B cell (primary cell): Measurements from ENCODE around the gene SPINT3. TPM values are rescaled to one million over a fixed set of nuclear protein-coding genes. Genes with fewer than 3 reads are reported as not detected.

Experiments used
- ATAC-seq: fragments of 200-7000 bp; cut with Tn5 transposase; one replicate; pipeline ENCODE4 v1.10.0; 2021; ENCODE audit warnings: low read depth, mild to moderate bottlenecking, moderate number of reproducible peaks, moderate library complexity
- CTCF ChIA-PET: fragments of 350-600 bp; sonication (Branson Sonifier 250); formaldehyde crosslinking; loops from one replicate; lab custom pipeline; 2021; ENCODE audit warnings: antibody characterized with exemption, inconsistent platforms; lab: Charles Lee
- POLR2A ChIA-PET: fragments of 350-600 bp; sonication (Branson Sonifier 250); formaldehyde crosslinking; loops from one replicate; lab custom pipeline; 2021; ENCODE audit warnings: antibody characterized with exemption; lab: Charles Lee
- DNase-seq: peaks from one replicate; pipeline ENCODE4 v3.0.0; 2013
- H2AFZ ChIP-seq: 2 replicates; pipeline ENCODE4 v1.6.1; 2012; ENCODE audit warnings: mild to moderate bottlenecking, low read depth, low read length; ENCODE audit not compliant: insufficient read depth, poor library complexity, severe bottlenecking
- H3K27ac ChIP-seq, 2 donors: 1 replicate in 1 of 2; 2 replicates in 1 of 2; pipeline ENCODE4 v1.5.1; 2012 to 2013; ENCODE audit warnings: low read length in 2 of 2, mild to moderate bottlenecking in 2 of 2, moderate library complexity in 1 of 2
- H3K27me3 ChIP-seq, 4 experiments: fragments of 200-600 bp in 1 of 4; sonication (generic) in 1 of 4; replicated peaks in 1 of 4; 1 replicate in 2 of 4; 2 replicates in 2 of 4; pipeline versions ENCODE4 v1.6.1 to v1.7.0; 2013 to 2016; ENCODE audit warnings: low read length in 3 of 4, mild to moderate bottlenecking in 2 of 4, mixed read lengths in 1 of 4, moderate library complexity in 1 of 4; ENCODE audit not compliant: insufficient read depth in 4 of 4, control insufficient read depth in 3 of 4; ENCODE audit errors: control extremely low read depth in 1 of 4
- H3K36me3 ChIP-seq, 2 experiments: replicated peaks in 1 of 2; 1 replicate in 1 of 2; 2 replicates in 1 of 2; pipeline versions ENCODE4 v1.6.1 to v1.7.1; 2013; ENCODE audit warnings: low read length in 1 of 2; ENCODE audit not compliant: insufficient read depth in 2 of 2, control insufficient read depth in 1 of 2; ENCODE audit errors: control extremely low read depth in 1 of 2, extremely low read depth in 1 of 2
- H3K4me1 ChIP-seq, 2 donors: fragments of 200-600 bp in 1 of 2; sonication (generic) in 1 of 2; 1 replicate in 1 of 2; 2 replicates in 1 of 2; pipeline versions ENCODE4 v1.5.1 to v1.6.1; 2013 to 2017; ENCODE audit warnings: low read length in 2 of 2; ENCODE audit not compliant: control insufficient read depth in 2 of 2, insufficient read depth in 2 of 2
- H3K4me2 ChIP-seq: replicated peaks from 2 replicates; pipeline ENCODE3; 2012; ENCODE audit warnings: mild to moderate bottlenecking, low read depth, low read length; ENCODE audit not compliant: poor library complexity, severe bottlenecking
- H3K4me3 ChIP-seq, 5 experiments: fragments of 200-600 bp in 1 of 5; sonication (generic) in 1 of 5; 1 replicate in 3 of 5; 2 replicates in 2 of 5; pipeline versions ENCODE4 v1.5.1 to v1.7.0; 2011 to 2016; ENCODE audit warnings: low read length in 4 of 5, mild to moderate bottlenecking in 4 of 5, low read depth in 2 of 5, control low read depth in 1 of 5, moderate library complexity in 1 of 5; ENCODE audit not compliant: insufficient read depth in 1 of 5; ENCODE audit errors: control extremely low read depth in 1 of 5, extremely low read depth in 1 of 5
- H3K79me2 ChIP-seq: fragments of 200-600 bp; sonication (generic); one replicate; pipeline ENCODE4 v1.6.0; 2016; ENCODE audit warnings: low read length; ENCODE audit not compliant: control insufficient read depth, insufficient read depth
- H3K9ac ChIP-seq: fragments of 200-600 bp; sonication (generic); 2 replicates; pipeline ENCODE4 v1.6.1; 2017; ENCODE audit warnings: mild to moderate bottlenecking, low read length, moderate library complexity
- H3K9me3 ChIP-seq, 3 donors: one replicate each; pipeline versions ENCODE4 v1.6.1 to v1.7.1; 2013; ENCODE audit warnings: low read length in 2 of 3; ENCODE audit not compliant: control insufficient read depth in 2 of 3, insufficient read depth in 1 of 3; ENCODE audit errors: control extremely low read depth in 1 of 3
- H4K20me1 ChIP-seq: 2 replicates; pipeline ENCODE4 v1.6.0; 2012; ENCODE audit warnings: mild to moderate bottlenecking, low read length; ENCODE audit not compliant: insufficient read depth, control insufficient read depth, poor library complexity, severe bottlenecking
- H3K27ac Mint-ChIP-seq: one replicate; pipeline ENCODE4 v1.8.0; 2021; ENCODE audit warnings: mixed read lengths
- H3K27me3 Mint-ChIP-seq: one replicate; pipeline ENCODE4 v1.8.0; 2021; ENCODE audit warnings: mixed read lengths
- H3K4me1 Mint-ChIP-seq: one replicate; pipeline ENCODE4 v1.8.0; 2021; ENCODE audit warnings: mixed read lengths
- H3K4me3 Mint-ChIP-seq: one replicate; pipeline ENCODE4 v1.8.0; 2021; ENCODE audit warnings: mixed read lengths
- H3K9me3 Mint-ChIP-seq: one replicate; pipeline ENCODE4 v1.8.0; 2022; ENCODE audit warnings: mixed read lengths; ENCODE audit not compliant: insufficient read depth
- EZH2 ChIP-seq: IDR thresholded peaks from 2 replicates; pipeline ENCODE4 v1.6.1; 2012; ENCODE audit warnings: borderline replicate concordance, low read depth, mild to moderate bottlenecking, moderate library complexity, low read length; ENCODE audit not compliant: insufficient read depth, poor library complexity, severe bottlenecking
- WGBS: methylation state at CpG from one replicate; pipeline ENCODE4 v1.1.5; 2013; ENCODE audit warnings: missing lambda C conversion rate; ENCODE audit not compliant: insufficient coverage; 5-methylcytosine and 5-hydroxymethylcytosine counted together
- intact Hi-C: fragments of 100-400 bp; cut with micrococcal nuclease; formaldehyde crosslinking; loops from one replicate; pipeline ENCODE4 v1.10.0; 2022
- polyA plus RNA-seq: library from polyadenylated mRNA; depleted of rRNA; stranded (reverse); fragments of >200 nt; gene quantifications from 2 replicates; pipeline ENCODE4 v1.2.3, GENCODE V29; 2012
- total RNA-seq, 2 donors: library from RNA; stranded (reverse); fragments of 120-200 nt in 1 of 2; gene quantifications; 1 replicate in 1 of 2; 2 replicates in 1 of 2; pipeline versions ENCODE4 v1.2.3 to v1.2.4, GENCODE V29; 2013 to 2022
- TF ChIP-seq, protein P1 (sequence below): fragments of 200-600 bp; IDR thresholded peaks from one replicate; pipeline ENCODE4 v1.8.0; 2022; ENCODE audit warnings: antibody characterized with exemption, mild to moderate bottlenecking

SPINT3 gene
- total and polyA plus RNA-seq, 2 donors (not counting 1 experiment from before 2014, with no cell fraction given): not detected

DNA sequence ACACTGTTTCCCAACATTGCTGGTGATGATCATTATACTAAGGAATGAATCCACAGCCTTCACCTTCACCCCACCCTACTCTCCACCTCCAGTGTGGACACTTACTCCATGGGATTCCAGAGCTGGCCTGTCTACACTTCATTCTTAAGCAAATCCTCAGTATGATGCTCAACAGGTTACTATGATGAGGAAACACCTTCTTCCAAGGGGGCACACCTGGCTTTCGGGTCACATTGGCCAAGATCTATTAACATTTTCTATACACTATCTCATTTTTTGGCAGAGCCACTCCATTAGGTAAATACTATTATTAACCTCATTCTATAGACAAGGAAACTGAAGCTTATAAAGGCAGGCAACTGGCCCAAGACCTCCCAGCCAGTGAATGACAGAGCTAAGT is 39.8 kb upstream of the SPINT3 start:
- no peak overlapping the region for H3K27ac ChIP-seq
- peaks cover 42% of the 10 kb centered on the region for H3K27me3 Mint-ChIP-seq
- peaks cover 3% of the 10 kb centered on the region for H3K9me3 Mint-ChIP-seq
- no peak for DNase-seq
- ChIA-PET POLR2A (no interaction called here), CTCF (no interaction called here)
- intact Hi-C loops: no loop called here
- no peak for ATAC-seq
- no peak overlapping the region for H3K4me2 ChIP-seq
- no peaks in the 10 kb centered on the region for H4K20me1 ChIP-seq
- WGBS: 86% methylated on average over 1 of the region's 1 CpG
- H3K4me3 Mint-ChIP-seq: no peak overlapping the region
- no peak overlapping the region for H2AFZ ChIP-seq
- no peaks in the 10 kb centered on the region for H3K4me1 Mint-ChIP-seq
- TF ChIP-seq EZH2: no peak
- TF ChIP-seq, protein P1, sequence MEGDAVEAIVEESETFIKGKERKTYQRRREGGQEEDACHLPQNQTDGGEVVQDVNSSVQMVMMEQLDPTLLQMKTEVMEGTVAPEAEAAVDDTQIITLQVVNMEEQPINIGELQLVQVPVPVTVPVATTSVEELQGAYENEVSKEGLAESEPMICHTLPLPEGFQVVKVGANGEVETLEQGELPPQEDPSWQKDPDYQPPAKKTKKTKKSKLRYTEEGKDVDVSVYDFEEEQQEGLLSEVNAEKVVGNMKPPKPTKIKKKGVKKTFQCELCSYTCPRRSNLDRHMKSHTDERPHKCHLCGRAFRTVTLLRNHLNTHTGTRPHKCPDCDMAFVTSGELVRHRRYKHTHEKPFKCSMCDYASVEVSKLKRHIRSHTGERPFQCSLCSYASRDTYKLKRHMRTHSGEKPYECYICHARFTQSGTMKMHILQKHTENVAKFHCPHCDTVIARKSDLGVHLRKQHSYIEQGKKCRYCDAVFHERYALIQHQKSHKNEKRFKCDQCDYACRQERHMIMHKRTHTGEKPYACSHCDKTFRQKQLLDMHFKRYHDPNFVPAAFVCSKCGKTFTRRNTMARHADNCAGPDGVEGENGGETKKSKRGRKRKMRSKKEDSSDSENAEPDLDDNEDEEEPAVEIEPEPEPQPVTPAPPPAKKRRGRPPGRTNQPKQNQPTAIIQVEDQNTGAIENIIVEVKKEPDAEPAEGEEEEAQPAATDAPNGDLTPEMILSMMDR: no peak
- peaks cover 0 to 3% (median 1%) of the 10 kb centered on the region in 3 donors for H3K9me3 ChIP-seq
- peaks cover 0 to 4% (median 0%) of the 10 kb centered on the region in 4 experiments for H3K27me3 ChIP-seq
- H3K4me3 ChIP-seq: no peak overlapping the region
- no peak overlapping the region for H3K9ac ChIP-seq
- no peak overlapping the region for H3K27ac Mint-ChIP-seq
- H3K36me3 ChIP-seq: no peaks in the 10 kb centered on the region
- H3K4me1 ChIP-seq: no peaks in the 10 kb centered on the region
- H3K79me2 ChIP-seq: no peaks in the 10 kb centered on the region

DNA sequence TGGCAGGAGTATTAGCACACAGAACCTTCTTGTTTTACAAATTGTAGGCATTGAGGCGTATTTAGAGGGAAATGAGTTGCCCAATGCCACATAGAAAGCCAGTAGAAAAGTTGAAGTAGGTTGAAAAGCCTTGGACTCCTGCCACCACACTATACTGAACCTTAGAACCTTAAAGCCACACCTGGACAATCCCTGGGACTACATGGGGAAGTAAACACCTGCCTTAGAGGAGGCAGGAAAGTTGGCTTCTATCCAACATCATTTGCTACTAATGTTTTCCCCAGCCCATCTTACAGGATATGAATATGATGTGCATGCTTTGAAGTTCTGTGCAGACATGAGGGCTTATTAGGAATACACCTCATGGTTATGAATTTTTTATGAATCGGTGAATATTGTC is 37.0 kb upstream of the SPINT3 start:
- DNase-seq (no peak), ATAC-seq (no peak)
- peaks cover 0 to 3% (median 1%) of the 10 kb centered on the region in 3 donors for H3K9me3 ChIP-seq
- H3K4me1 ChIP-seq: no peaks in the 10 kb centered on the region
- H3K4me1 Mint-ChIP-seq: no peaks in the 10 kb centered on the region
- peaks cover 45% of the 10 kb centered on the region for H3K27me3 Mint-ChIP-seq
- intact Hi-C loops: no loop called here
- H3K4me2 ChIP-seq: no peak overlapping the region
- H3K27ac ChIP-seq: no peak overlapping the region
- peaks cover 9% of the 10 kb centered on the region for H3K9me3 Mint-ChIP-seq
- no peak overlapping the region for H3K4me3 ChIP-seq
- H3K79me2 ChIP-seq: no peaks in the 10 kb centered on the region
- H3K36me3 ChIP-seq: no peaks in the 10 kb centered on the region
- no peak overlapping the region for H3K4me3 Mint-ChIP-seq
- CTCF ChIA-PET: interaction anchor here (1.3 kb wide), 1 partner anchor 219 kb away, joined by 3 read pairs; no protein-coding TSS in a partner anchor
- no peak overlapping the region for H3K9ac ChIP-seq
- POLR2A ChIA-PET: no interaction called here
- H3K27ac Mint-ChIP-seq: no peak overlapping the region
- H2AFZ ChIP-seq: no peak overlapping the region
- no peaks in the 10 kb centered on the region for H4K20me1 ChIP-seq
- TF ChIP-seq, protein P1: no peak
- TF ChIP-seq EZH2: no peak
- peaks cover 0 to 4% (median 0%) of the 10 kb centered on the region in 4 experiments for H3K27me3 ChIP-seq
- 100% methylated on average over 1 of the region's 2 CpGs for WGBS
